ENCODE measurements around the gene GUSB. TPM values are rescaled to one million over a fixed set of nuclear protein-coding genes. Genes with fewer than 3 reads are reported as not detected.

The GUSB gene
- total RNA-seq, 4 donors from 2014 or later = 23.6 to 39.9 (median 32.5) TPM

DNA sequence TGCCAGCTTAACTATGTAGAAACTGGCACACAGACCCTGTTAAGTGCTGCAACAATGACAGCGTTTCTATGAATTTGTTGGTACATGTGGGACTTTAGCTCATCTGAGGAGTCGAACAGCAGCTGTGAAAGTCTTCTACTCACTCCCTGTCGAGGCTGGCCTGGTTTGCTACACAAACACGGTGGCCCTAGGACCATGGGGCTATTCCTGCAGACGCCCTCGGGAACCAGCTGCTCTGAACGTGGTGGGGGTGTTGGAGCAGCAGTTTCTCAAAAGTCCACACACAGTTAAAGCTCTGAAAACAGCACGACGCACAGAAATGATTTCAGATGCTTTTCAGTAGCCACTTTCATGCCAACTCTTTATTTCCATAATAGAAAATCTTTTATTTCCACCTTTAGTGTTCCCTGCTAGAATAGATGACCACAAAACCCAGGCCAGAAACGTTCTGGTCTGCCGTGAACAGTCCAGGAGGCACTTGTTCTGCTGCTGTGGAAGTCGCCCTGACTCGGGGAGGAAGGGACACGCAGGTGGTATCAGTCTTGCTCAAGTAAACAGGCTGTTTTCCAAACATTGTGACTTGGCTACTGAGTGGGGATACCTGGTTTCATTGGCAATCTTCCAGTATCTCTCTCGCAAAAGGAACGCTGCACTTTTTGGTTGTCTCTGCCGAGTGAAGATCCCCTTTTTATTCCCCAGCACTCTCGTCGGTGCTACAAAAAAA is 21.5 kb downstream of the GUSB start:
- Histone ChIP-seq H3K36me3 (peaks cover 3 to 94% (median 21%) of the 10 kb centered on the region in 3 donors), H3K27me3 (no peaks in the 10 kb centered on the region), H3K4me3 (no peak overlapping the region), H3K4me1 (no peaks in the 10 kb centered on the region), H3K9me3 (no peaks in the 10 kb centered on the region), H3K27ac (no peak overlapping the region)
- TF ChIP-seq, protein P1, sequence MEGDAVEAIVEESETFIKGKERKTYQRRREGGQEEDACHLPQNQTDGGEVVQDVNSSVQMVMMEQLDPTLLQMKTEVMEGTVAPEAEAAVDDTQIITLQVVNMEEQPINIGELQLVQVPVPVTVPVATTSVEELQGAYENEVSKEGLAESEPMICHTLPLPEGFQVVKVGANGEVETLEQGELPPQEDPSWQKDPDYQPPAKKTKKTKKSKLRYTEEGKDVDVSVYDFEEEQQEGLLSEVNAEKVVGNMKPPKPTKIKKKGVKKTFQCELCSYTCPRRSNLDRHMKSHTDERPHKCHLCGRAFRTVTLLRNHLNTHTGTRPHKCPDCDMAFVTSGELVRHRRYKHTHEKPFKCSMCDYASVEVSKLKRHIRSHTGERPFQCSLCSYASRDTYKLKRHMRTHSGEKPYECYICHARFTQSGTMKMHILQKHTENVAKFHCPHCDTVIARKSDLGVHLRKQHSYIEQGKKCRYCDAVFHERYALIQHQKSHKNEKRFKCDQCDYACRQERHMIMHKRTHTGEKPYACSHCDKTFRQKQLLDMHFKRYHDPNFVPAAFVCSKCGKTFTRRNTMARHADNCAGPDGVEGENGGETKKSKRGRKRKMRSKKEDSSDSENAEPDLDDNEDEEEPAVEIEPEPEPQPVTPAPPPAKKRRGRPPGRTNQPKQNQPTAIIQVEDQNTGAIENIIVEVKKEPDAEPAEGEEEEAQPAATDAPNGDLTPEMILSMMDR (IDR thresholded peaks at IDR 0.05) = no peak
- no peak for TF ChIP-seq EP300 (IDR thresholded peaks at IDR 0.05)
- TF ChIP-seq POLR2A (IDR thresholded peaks at IDR 0.05) = no peak
- WGBS, 2 donors = 72 to 74% methylated on average over 19 of the region's 19 CpGs
- DNase-seq (ENCODE audit: low spot score in 2 of 2) = no peak

DNA sequence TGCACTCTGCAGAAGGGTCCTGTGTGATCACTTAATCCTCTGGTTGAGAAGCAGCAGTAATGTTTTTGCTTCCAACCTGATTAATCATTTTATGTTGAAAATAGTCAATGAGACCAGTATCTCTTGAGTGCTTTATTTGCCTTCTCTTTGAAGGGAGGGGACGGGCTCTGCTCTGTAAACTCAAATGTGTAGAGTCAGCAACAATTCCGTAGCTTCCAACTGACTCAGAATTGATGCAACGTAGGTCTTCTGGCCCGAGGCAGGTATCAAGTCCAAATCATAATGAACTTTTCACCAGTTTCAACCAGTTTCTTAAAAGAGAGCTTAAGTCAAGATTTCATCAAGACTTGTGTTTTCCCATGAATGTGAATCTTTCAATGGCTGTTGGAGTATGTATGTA is 26.3 kb downstream of the GUSB start:
- Histone ChIP-seq H3K4me1 (no peaks in the 10 kb centered on the region), H3K27me3 (no peaks in the 10 kb centered on the region), H3K4me3 (no peak overlapping the region), H3K9me3 (no peaks in the 10 kb centered on the region), H3K36me3 (peaks cover 0 to 65% (median 3%) of the 10 kb centered on the region in 3 donors), H3K27ac (no peak overlapping the region)
- no peak for DNase-seq (ENCODE audit: low spot score in 2 of 2)
- no peak for TF ChIP-seq POLR2A (IDR thresholded peaks at IDR 0.05)
- TF ChIP-seq, protein P1 (IDR thresholded peaks at IDR 0.05) = no peak
- TF ChIP-seq EP300 (IDR thresholded peaks at IDR 0.05) = no peak
- WGBS, 2 donors = 81 to 89% methylated on average over 4 of the region's 4 CpGs

DNA sequence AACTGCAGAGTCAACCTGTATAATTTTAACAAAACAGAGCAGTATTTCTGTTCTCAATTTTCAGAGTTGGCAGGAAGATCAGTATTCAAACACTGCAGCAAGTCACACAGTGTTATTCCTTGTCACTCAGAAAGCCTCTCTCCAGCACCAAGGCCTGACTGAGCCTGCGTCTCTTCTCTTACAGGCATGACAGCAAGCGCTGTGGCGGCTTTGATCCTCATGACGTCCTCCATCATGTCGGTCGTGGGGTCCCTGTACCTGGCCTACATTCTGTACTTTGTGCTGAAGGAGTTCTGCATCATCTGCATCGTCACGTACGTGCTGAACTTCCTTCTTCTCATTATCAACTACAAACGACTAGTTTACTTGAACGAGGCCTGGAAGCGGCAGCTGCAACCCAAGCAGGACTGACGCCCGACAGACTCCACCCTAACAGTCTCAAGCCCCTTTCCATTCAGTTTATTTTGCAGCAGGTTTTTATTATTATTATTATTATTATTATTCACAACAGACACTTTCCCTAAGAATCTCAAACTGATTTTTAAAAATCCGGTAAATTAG is 28.0 kb downstream of the GUSB start:
- 93 to 96% methylated on average over 15 of the region's 15 CpGs for WGBS, 2 donors
- DNase-seq (ENCODE audit: low spot score in 2 of 2) = no peak
- H3K36me3 ChIP-seq = peaks cover 0 to 48% (median 3%) of the 10 kb centered on the region in 3 donors
- H3K27ac ChIP-seq = no peak overlapping the region
- H3K4me3 ChIP-seq = no peak overlapping the region
- no peaks in the 10 kb centered on the region for H3K9me3 ChIP-seq
- TF ChIP-seq POLR2A (IDR thresholded peaks at IDR 0.05) (no peak), EP300 (IDR thresholded peaks at IDR 0.05) (no peak)
- TF ChIP-seq, protein P1 (IDR thresholded peaks at IDR 0.05) = no peak
- no peaks in the 10 kb centered on the region for H3K27me3 ChIP-seq
- no peaks in the 10 kb centered on the region for H3K4me1 ChIP-seq

DNA sequence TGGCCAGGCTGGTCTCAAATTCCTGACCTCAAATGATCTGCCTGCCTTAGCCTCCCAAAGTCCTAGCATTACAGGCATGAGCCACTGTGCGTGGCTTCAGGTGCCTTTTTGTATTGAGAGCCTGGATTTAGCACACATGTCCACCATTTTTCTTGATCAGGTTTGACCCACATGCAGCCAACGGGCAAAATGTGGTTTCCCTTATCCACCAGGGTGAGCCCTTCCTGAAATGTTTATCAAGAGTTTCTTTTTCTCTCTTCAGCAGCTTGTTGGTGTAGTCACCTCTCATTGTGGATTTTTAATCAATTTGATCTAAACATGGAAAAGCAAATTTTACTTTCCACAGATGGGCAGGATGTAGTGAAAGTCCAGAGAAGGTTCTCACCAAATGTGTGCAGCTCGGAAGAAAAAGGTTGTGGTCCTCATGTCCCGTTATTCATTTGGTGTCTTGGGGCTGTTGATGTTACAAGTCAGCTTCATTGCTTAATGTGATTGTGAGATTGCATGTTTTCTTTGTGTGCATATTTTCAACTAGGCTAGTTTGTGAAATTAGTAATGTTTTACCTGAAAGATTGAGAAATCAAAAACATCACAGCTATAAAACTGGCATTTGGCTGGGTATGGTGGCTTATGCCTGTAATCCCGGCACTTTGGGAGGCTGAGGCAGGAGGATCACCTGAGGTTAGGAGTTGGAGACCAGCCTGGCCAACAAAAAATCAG is 28.9 kb downstream of the GUSB start:
- no peak overlapping the region for H3K4me3 ChIP-seq
- H3K27ac ChIP-seq = no peak overlapping the region
- H3K9me3 ChIP-seq = no peaks in the 10 kb centered on the region
- TF ChIP-seq POLR2A (IDR thresholded peaks at IDR 0.05) (no peak), EP300 (IDR thresholded peaks at IDR 0.05) (no peak)
- TF ChIP-seq, protein P1 (IDR thresholded peaks at IDR 0.05) = no peak
- H3K36me3 ChIP-seq = peaks cover 0 to 42% (median 3%) of the 10 kb centered on the region in 3 donors
- 92 to 95% methylated on average over 5 of the region's 5 CpGs for WGBS, 2 donors
- H3K4me1 ChIP-seq = no peaks in the 10 kb centered on the region
- DNase-seq (ENCODE audit: low spot score in 2 of 2) = no peak
- no peaks in the 10 kb centered on the region for H3K27me3 ChIP-seq

All from tibial nerve (tissue), 4 donors.